WTC11 (cell line): Measurements from ENCODE around the gene SPEN. TPM values are rescaled to one million over a fixed set of nuclear protein-coding genes. Genes with fewer than 3 reads are reported as not detected.

Source experiments
- ATAC-seq: fragments of 200-7000 bp; cut with Tn5 transposase; 2 replicates; pipeline ENCODE4 v1.10.0; 2021; ENCODE audit warnings: mild to moderate bottlenecking, moderate library complexity
- CTCF ChIA-PET: fragments of 300-600 bp; sonication (Branson Sonifier 250); formaldehyde crosslinking; loops from one replicate; lab custom pipeline; 2021; ENCODE audit warnings: antibody characterized with exemption; lab: Charles Lee
- POLR2A ChIA-PET: fragments of 350-600 bp; sonication (Branson Sonifier 250); formaldehyde crosslinking; loops from one replicate; lab custom pipeline; 2021; ENCODE audit warnings: antibody characterized with exemption; lab: Charles Lee
- DNase-seq: peaks from one replicate; pipeline ENCODE4 v3.0.0; 2021; ENCODE audit warnings: low spot score
- H3K27ac Mint-ChIP-seq: 2 replicates; pipeline ENCODE4 v1.8.0; 2021; ENCODE audit warnings: mixed read lengths
- H3K27me3 Mint-ChIP-seq: 2 replicates; pipeline ENCODE4 v1.8.0; 2021; ENCODE audit warnings: low read depth, mild to moderate bottlenecking, moderate library complexity, mixed read lengths
- H3K36me3 Mint-ChIP-seq: 2 replicates; pipeline ENCODE4 v1.8.0; 2021; ENCODE audit warnings: mixed read lengths
- H3K4me1 Mint-ChIP-seq: 2 replicates; pipeline ENCODE4 v1.8.0; 2022; ENCODE audit warnings: mixed read lengths
- H3K4me3 Mint-ChIP-seq: 2 replicates; pipeline ENCODE4 v1.8.0; 2021; ENCODE audit warnings: mild to moderate bottlenecking, moderate library complexity, mixed read lengths
- H3K9me3 Mint-ChIP-seq: 2 replicates; pipeline ENCODE4 v1.8.0; 2021; ENCODE audit warnings: mixed read lengths
- E2F1 ChIP-seq: sonication (generic); formaldehyde crosslinking; IDR thresholded peaks from 2 replicates; pipeline ENCODE4 v1.8.0; 2022; ENCODE audit warnings: mild to moderate bottlenecking, missing genetic modification reagents
- EMX1 ChIP-seq: fragments of 250-450 bp; sonication (Bioruptor Pico); IDR thresholded peaks from 2 replicates; pipeline ENCODE4 v1.8.0; 2021; ENCODE audit warnings: mild to moderate bottlenecking
- ESRRA ChIP-seq: sonication (generic); formaldehyde crosslinking; IDR thresholded peaks from 2 replicates; pipeline ENCODE4 v1.8.1; 2022; ENCODE audit warnings: mild to moderate bottlenecking, missing genetic modification reagents, borderline replicate concordance
- FOXK1 ChIP-seq: sonication (generic); formaldehyde crosslinking; IDR thresholded peaks from 2 replicates; pipeline ENCODE4 v1.8.0; 2022; ENCODE audit warnings: mild to moderate bottlenecking, moderate library complexity, missing genetic modification reagents
- HMGA2 ChIP-seq: fragments of 250-450 bp; sonication (Bioruptor Pico); IDR thresholded peaks from 2 replicates; pipeline ENCODE4 v1.4.0; 2021; ENCODE audit warnings: mild to moderate bottlenecking, moderate library complexity
- HMGXB4 ChIP-seq: sonication (generic); formaldehyde crosslinking; IDR thresholded peaks from 2 replicates; pipeline ENCODE4 v1.8.1; 2023; ENCODE audit warnings: mild to moderate bottlenecking, moderate library complexity, missing genetic modification reagents
- MLX ChIP-seq: sonication (generic); formaldehyde crosslinking; IDR thresholded peaks from 2 replicates; pipeline ENCODE4 v1.8.1; 2023; ENCODE audit warnings: mild to moderate bottlenecking, missing genetic modification reagents, moderate library complexity
- MYBL2 ChIP-seq: sonication (generic); formaldehyde crosslinking; IDR thresholded peaks from 2 replicates; pipeline ENCODE4 v1.8.1; 2023; ENCODE audit warnings: mild to moderate bottlenecking, moderate library complexity, missing genetic modification reagents
- NFE2L1 ChIP-seq: sonication (generic); formaldehyde crosslinking; IDR thresholded peaks from 2 replicates; pipeline ENCODE4 v1.8.1; 2023; ENCODE audit warnings: missing genetic modification reagents
- NR1H2 ChIP-seq: sonication (generic); formaldehyde crosslinking; IDR thresholded peaks from 2 replicates; pipeline ENCODE4 v1.9.0; 2021; ENCODE audit warnings: mild to moderate bottlenecking, moderate library complexity, missing genetic modification reagents
- SMAD4 ChIP-seq: sonication (generic); formaldehyde crosslinking; IDR thresholded peaks from 2 replicates; pipeline ENCODE4 v1.8.0; 2022; ENCODE audit warnings: mild to moderate bottlenecking, missing genetic modification reagents
- TEAD4 ChIP-seq: sonication (generic); formaldehyde crosslinking; IDR thresholded peaks from 2 replicates; pipeline ENCODE4 v1.8.0; 2022; ENCODE audit warnings: mild to moderate bottlenecking, missing genetic modification reagents
- TP53 ChIP-seq: sonication (generic); formaldehyde crosslinking; IDR thresholded peaks from 2 replicates; pipeline ENCODE4 v1.8.1; 2023; ENCODE audit warnings: mild to moderate bottlenecking, missing genetic modification reagents
- ZNF396 ChIP-seq: fragments of 250-450 bp; sonication (Bioruptor Pico); IDR thresholded peaks from 2 replicates; pipeline ENCODE4 v1.8.0; 2021; ENCODE audit warnings: mild to moderate bottlenecking, moderate library complexity, borderline replicate concordance
- ZNF416 ChIP-seq: fragments of 250-450 bp; sonication (Bioruptor Pico); IDR thresholded peaks from 2 replicates; pipeline ENCODE4 v1.9.0; 2021; ENCODE audit warnings: mild to moderate bottlenecking, inconsistent platforms
- ZNF425 ChIP-seq: fragments of 250-450 bp; sonication (Bioruptor Pico); conservative IDR thresholded peaks from 2 replicates; pipeline ENCODE4 v1.9.0; 2021; ENCODE audit warnings: mild to moderate bottlenecking
- total RNA-seq: library from RNA; stranded (reverse); gene quantifications from 3 replicates; pipeline ENCODE4 v1.2.3, GENCODE V29; 2021
- TF ChIP-seq, protein P1 (sequence below): sonication (generic); formaldehyde crosslinking; IDR thresholded peaks from 2 replicates; pipeline ENCODE4 v1.8.1; 2023; ENCODE audit warnings: mild to moderate bottlenecking, missing genetic modification reagents, borderline replicate concordance
- TF ChIP-seq, protein P2 (sequence below): fragments of 250-450 bp; sonication (Bioruptor Pico); IDR thresholded peaks from 2 replicates; pipeline ENCODE4 v1.9.0; 2021; ENCODE audit warnings: moderate library complexity, mild to moderate bottlenecking, inconsistent platforms, borderline replicate concordance
- TF ChIP-seq, protein P3 (sequence below): sonication (generic); formaldehyde crosslinking; IDR thresholded peaks from 2 replicates; pipeline ENCODE4 v1.8.1; 2023; ENCODE audit warnings: mild to moderate bottlenecking, missing genetic modification reagents

SPEN gene
- total RNA-seq, 1 experiment from 2014 or later, result 48.8 TPM

DNA sequence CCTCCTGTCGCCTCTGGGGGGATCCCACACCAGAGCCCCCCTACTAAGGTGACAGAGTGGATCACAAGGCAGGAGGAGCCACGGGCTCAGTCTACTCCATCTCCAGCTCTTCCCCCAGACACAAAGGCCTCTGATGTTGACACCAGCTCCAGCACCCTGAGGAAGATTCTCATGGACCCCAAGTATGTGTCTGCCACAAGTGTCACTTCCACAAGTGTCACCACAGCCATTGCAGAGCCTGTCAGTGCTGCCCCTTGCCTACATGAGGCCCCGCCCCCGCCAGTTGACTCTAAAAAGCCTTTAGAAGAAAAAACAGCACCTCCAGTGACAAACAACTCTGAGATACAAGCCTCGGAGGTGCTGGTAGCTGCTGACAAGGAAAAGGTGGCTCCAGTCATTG lies 86.2 kb downstream of the SPEN start:
- H3K4me1 Mint-ChIP-seq, result peaks cover 6% of the 10 kb centered on the region
- H3K4me3 Mint-ChIP-seq, result no peak overlapping the region
- TF ChIP-seq, protein P1, sequence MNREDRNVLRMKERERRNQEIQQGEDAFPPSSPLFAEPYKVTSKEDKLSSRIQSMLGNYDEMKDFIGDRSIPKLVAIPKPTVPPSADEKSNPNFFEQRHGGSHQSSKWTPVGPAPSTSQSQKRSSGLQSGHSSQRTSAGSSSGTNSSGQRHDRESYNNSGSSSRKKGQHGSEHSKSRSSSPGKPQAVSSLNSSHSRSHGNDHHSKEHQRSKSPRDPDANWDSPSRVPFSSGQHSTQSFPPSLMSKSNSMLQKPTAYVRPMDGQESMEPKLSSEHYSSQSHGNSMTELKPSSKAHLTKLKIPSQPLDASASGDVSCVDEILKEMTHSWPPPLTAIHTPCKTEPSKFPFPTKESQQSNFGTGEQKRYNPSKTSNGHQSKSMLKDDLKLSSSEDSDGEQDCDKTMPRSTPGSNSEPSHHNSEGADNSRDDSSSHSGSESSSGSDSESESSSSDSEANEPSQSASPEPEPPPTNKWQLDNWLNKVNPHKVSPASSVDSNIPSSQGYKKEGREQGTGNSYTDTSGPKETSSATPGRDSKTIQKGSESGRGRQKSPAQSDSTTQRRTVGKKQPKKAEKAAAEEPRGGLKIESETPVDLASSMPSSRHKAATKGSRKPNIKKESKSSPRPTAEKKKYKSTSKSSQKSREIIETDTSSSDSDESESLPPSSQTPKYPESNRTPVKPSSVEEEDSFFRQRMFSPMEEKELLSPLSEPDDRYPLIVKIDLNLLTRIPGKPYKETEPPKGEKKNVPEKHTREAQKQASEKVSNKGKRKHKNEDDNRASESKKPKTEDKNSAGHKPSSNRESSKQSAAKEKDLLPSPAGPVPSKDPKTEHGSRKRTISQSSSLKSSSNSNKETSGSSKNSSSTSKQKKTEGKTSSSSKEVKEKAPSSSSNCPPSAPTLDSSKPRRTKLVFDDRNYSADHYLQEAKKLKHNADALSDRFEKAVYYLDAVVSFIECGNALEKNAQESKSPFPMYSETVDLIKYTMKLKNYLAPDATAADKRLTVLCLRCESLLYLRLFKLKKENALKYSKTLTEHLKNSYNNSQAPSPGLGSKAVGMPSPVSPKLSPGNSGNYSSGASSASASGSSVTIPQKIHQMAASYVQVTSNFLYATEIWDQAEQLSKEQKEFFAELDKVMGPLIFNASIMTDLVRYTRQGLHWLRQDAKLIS (CRISPR knock-in tag), result no peak
- no peak for TF ChIP-seq FOXK1
- no peak for TF ChIP-seq ZNF425 (CRISPR knock-in tag)
- no peak for TF ChIP-seq ZNF396
- no peak for TF ChIP-seq TP53 (CRISPR knock-in tag)
- no peak for TF ChIP-seq EMX1 (CRISPR knock-in tag)
- TF ChIP-seq SMAD4 (CRISPR knock-in tag), result no peak
- no peak for TF ChIP-seq NR1H2 (CRISPR knock-in tag)
- no peak for TF ChIP-seq ESRRA
- no peak for TF ChIP-seq HMGA2 (CRISPR knock-in tag)
- TF ChIP-seq TEAD4 (CRISPR knock-in tag), result no peak
- TF ChIP-seq, protein P2, sequence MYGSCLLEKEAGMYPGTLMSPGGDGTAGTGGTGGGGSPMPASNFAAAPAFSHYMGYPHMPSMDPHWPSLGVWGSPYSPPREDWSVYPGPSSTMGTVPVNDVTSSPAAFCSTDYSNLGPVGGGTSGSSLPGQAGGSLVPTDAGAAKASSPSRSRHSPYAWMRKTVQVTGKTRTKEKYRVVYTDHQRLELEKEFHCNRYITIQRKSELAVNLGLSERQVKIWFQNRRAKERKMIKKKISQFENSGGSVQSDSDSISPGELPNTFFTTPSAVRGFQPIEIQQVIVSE, result no peak
- no peak for TF ChIP-seq HMGXB4
- no peak for TF ChIP-seq ZNF416 (CRISPR knock-in tag)
- TF ChIP-seq MYBL2 (CRISPR knock-in tag), result no peak
- TF ChIP-seq, protein P3, sequence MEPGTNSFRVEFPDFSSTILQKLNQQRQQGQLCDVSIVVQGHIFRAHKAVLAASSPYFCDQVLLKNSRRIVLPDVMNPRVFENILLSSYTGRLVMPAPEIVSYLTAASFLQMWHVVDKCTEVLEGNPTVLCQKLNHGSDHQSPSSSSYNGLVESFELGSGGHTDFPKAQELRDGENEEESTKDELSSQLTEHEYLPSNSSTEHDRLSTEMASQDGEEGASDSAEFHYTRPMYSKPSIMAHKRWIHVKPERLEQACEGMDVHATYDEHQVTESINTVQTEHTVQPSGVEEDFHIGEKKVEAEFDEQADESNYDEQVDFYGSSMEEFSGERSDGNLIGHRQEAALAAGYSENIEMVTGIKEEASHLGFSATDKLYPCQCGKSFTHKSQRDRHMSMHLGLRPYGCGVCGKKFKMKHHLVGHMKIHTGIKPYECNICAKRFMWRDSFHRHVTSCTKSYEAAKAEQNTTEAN (CRISPR knock-in tag), result no peak
- no peak for TF ChIP-seq E2F1 (CRISPR knock-in tag)
- TF ChIP-seq MLX (CRISPR knock-in tag), result no peak
- no peak for TF ChIP-seq NFE2L1 (CRISPR knock-in tag)
- no peak for DNase-seq
- no peaks in the 10 kb centered on the region for H3K27me3 Mint-ChIP-seq
- H3K9me3 Mint-ChIP-seq, result no peaks in the 10 kb centered on the region
- H3K36me3 Mint-ChIP-seq, result peaks cover 78% of the 10 kb centered on the region
- ChIA-PET POLR2A (no interaction called here), CTCF (interaction anchor here (1.4 kb wide), 1 partner anchor 142 kb away, joined by 4 read pairs; no protein-coding TSS in a partner anchor)
- no peak overlapping the region for H3K27ac Mint-ChIP-seq
- no peak for ATAC-seq
